HL-60 (cell line): Measurements from ENCODE around the gene ATP8A2.

Experiments
- CTCF ChIP-seq: IDR thresholded peaks from one replicate; pipeline ENCODE4 v1.5.1; 2011; ENCODE audit warnings: low read length, control low read depth, inconsistent platforms; ENCODE audit not compliant: insufficient read depth
- GABPA ChIP-seq: IDR thresholded peaks from 2 replicates; pipeline ENCODE4 v1.6.1; 2012; ENCODE audit warnings: low read depth
- POLR2AphosphoS5 ChIP-seq: IDR thresholded peaks from 2 replicates; pipeline ENCODE4 v1.6.1; 2012; ENCODE audit warnings: low read depth

GRCh38 chr13:25619897-25620296, 248.1 kb downstream of the ATP8A2 start:
- TF ChIP-seq CTCF (no peak), POLR2AphosphoS5 (no peak), GABPA (no peak)
